ENCODE measurements around the gene TEX44. TPM values are rescaled to one million over a fixed set of nuclear protein-coding genes. Genes with fewer than 3 reads are reported as not detected.

TEX44 gene
- total RNA-seq, 1 donor from 2014 or later = not detected

DNA sequence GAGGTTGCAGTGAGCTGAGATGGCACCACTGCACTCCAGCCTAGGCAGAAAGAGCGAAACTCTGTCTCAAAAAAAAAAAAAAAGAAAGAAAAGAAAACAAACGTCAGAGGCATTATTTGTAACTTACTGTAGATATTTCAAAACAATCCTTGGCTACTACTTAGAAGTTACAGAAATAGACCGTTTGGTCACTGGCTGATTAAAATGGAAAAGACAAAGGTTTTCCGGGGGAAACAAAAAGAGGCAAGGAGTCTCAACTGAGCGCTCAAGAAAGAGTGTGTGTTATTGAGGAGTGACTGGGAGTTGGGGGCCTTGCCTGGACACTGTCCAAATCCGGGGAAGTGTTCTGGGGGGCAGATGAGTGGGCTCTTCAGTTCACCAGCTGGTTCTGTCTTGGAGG lies 47.6 kb downstream of the TEX44 start:
- no peak overlapping the region for H3K4me3 ChIP-seq (ENCODE audit: low read depth, low read length)
- TF ChIP-seq, protein P1, sequence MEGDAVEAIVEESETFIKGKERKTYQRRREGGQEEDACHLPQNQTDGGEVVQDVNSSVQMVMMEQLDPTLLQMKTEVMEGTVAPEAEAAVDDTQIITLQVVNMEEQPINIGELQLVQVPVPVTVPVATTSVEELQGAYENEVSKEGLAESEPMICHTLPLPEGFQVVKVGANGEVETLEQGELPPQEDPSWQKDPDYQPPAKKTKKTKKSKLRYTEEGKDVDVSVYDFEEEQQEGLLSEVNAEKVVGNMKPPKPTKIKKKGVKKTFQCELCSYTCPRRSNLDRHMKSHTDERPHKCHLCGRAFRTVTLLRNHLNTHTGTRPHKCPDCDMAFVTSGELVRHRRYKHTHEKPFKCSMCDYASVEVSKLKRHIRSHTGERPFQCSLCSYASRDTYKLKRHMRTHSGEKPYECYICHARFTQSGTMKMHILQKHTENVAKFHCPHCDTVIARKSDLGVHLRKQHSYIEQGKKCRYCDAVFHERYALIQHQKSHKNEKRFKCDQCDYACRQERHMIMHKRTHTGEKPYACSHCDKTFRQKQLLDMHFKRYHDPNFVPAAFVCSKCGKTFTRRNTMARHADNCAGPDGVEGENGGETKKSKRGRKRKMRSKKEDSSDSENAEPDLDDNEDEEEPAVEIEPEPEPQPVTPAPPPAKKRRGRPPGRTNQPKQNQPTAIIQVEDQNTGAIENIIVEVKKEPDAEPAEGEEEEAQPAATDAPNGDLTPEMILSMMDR (conservative IDR thresholded peaks at IDR 0.05; ENCODE audit: low read depth, low read length) = no peak
- no peak for DNase-seq (ENCODE audit: low read depth)

DNA sequence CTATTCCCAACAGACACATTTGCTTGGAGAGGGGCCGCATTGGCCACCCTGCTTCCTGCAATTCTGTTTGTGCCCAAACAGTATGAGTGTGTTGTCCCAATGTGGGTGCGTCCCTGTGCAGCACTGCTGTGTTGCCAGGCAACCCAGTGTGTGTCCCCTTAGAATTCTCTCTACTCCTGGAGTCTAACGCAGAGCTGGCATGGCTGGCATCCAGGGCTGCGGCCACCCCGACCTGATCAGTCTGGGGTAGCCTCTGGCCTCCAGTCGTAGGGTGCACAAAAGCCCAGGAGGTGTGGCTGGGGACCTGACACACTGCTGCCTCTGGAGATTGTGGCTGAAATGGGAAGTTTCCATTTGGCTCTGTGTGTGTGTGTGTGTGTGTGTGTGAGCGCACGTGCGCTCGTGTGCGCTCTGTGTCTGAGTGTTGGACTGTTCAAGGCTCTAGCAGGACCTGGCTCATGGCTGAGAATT lies 48.0 kb downstream of the TEX44 start:
- TF ChIP-seq, protein P1 (conservative IDR thresholded peaks at IDR 0.05; ENCODE audit: low read depth, low read length) = no peak
- H3K4me3 ChIP-seq (ENCODE audit: low read depth, low read length) = no peak overlapping the region
- DNase-seq (ENCODE audit: low read depth) = no peak

DNA sequence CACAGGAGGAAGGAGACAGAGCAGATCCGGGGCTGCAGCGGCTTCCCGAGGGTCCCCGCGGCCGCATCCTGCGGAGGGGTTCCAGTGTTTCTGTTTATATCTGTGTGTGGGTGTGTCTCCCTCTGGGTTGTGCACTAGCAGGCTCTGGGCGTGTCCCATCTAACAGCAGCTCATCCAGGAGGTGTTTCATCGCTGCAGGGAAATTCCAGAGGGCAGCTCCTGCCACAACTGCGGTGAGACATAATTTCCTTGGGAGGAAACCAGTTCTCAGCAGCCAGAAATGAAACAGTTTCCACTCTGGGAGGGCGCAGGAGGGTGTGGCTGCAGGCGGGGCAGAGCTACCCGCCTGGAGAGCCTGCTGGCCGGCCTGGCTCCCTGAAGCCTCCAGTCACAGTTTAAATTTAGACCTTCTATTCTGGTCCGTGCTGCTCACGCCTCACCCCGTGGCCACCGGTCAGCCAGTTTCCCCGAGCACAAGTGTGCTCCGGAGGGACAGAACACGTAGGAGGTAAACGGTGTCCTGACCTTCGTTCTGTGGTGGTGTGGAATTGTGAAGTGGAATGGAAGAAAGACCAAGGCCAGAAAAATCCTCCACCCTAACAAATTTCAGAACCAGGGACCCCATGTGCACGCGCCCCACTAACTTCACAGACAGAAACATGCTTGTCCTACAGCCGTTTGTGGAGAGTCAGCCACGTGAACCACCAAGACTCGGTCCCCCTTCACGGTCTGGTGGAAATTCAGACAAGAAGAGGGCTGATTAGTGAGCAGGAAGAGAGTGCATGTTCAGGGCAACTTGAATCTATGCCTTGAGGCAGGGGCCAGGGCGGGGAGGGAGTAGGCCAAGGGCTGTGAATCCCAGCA lies 50.2 kb downstream of the TEX44 start:
- peak; percentile 70 for DNase-seq (ENCODE audit: low read depth)
- H3K4me3 ChIP-seq (ENCODE audit: low read depth, low read length) = peak overlapping the region; percentile 29
- TF ChIP-seq, protein P1 (conservative IDR thresholded peaks at IDR 0.05; ENCODE audit: low read depth, low read length) = no peak

DNA sequence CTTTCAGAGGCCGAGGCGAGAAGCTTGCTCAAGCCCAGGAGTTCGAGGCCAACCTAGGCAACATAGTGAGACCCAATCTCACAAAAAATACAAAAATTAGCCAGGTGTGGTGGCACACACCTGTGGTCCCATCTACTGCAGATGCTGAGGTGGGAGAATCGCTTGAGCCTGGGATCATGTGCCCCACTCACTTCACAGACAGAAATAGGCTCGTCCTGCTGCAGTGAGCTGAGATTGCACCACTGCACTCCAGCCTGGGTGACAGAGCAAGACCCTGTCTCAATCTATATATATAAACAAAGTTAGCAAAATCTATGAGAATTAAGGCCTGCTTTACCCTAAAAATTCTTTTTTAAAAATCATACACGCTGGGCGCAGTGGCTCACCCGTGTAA lies 50.8 kb downstream of the TEX44 start:
- TF ChIP-seq, protein P1 (conservative IDR thresholded peaks at IDR 0.05; ENCODE audit: low read depth, low read length) = no peak
- H3K4me3 ChIP-seq (ENCODE audit: low read depth, low read length) = no peak overlapping the region
- no peak for DNase-seq (ENCODE audit: low read depth)

Other genes starting within 250 kb of the TEX44 start
- 10.7 and 13.7 TPM in 2 replicates for gene B3GNT7, start 197.2 kb upstream of the TEX44 start, total RNA-seq
- 141 and 227 TPM in 2 replicates for gene NCL, start 128.4 kb upstream of the TEX44 start, total RNA-seq
- not detected in 2 replicates for gene NMUR1, start 62.4 kb upstream of the TEX44 start, total RNA-seq
- gene PTMA, start 115.7 kb downstream of the TEX44 start, total RNA-seq = 1,797 and 2,011 TPM in 2 replicates
- 28.5 and 32.9 TPM in 2 replicates for gene PDE6D, start 188.4 kb downstream of the TEX44 start, total RNA-seq
- 18.2 and 28.9 TPM in 2 replicates for gene COPS7B, start 193.6 kb downstream of the TEX44 start, total RNA-seq